NCI-H345 treated with DMSO at 0.1 percent for 48 hours (cell line): ENCODE data around the gene LRRC3.

Experiments
- DNase-seq: peaks from one replicate; lab custom pipeline; 2025; ENCODE audit not compliant: unreplicated experiment; lab: John Stamatoyannopoulos, UW

The LRRC3 gene

GRCh38 chr21:44509539-44509938 lies 54.2 kb downstream of the LRRC3 start:
- no peak for DNase-seq

GRCh38 chr21:44510109-44510507 lies 54.8 kb downstream of the LRRC3 start:
- DNase-seq = no peak

- peak; percentile 11 for DNase-seq
These were observed 55.4 kb downstream of the LRRC3 start for GRCh38 chr21:44510508-44511218.

GRCh38 chr21:44511219-44511937 lies 56.1 kb downstream of the LRRC3 start:
- no peak for DNase-seq
